GM23248 (cell line): ENCODE data around the gene ZDHHC15. TPM values are rescaled to one million over a fixed set of nuclear protein-coding genes. Genes with fewer than 3 reads are reported as not detected.

ENCODE experiments used
- DNase-seq: peaks from one replicate; pipeline ENCODE4 v3.0.0-alpha.2; 2015
- H2AFZ ChIP-seq: fragments of 200-600 bp; sonication (generic); 2 replicates; pipeline ENCODE4 v1.6.1; 2016; ENCODE audit warnings: antibody characterized with exemption
- H3F3A ChIP-seq: fragments of 200-600 bp; sonication (generic); 2 replicates; pipeline ENCODE4 v1.6.1; 2016; ENCODE audit warnings: mild to moderate bottlenecking, antibody characterized with exemption, mixed run types; ENCODE audit not compliant: insufficient read depth
- H3K27ac ChIP-seq: fragments of 200-600 bp; sonication (generic); 2 replicates; pipeline ENCODE4 v1.5.1; 2016; ENCODE audit warnings: mild to moderate bottlenecking
- H3K27me3 ChIP-seq: fragments of 200-600 bp; sonication (generic); replicated peaks from 2 replicates; pipeline ENCODE4 v1.6.1; 2016; ENCODE audit warnings: mild to moderate bottlenecking; ENCODE audit not compliant: insufficient read depth
- H3K36me3 ChIP-seq: fragments of 200-600 bp; sonication (generic); 2 replicates; pipeline ENCODE4 v1.6.1; 2016; ENCODE audit warnings: low read depth, mild to moderate bottlenecking
- H3K4me1 ChIP-seq: fragments of 200-600 bp; sonication (generic); 2 replicates; pipeline ENCODE4 v1.6.1; 2016; ENCODE audit warnings: mild to moderate bottlenecking; ENCODE audit not compliant: insufficient read depth
- H3K4me2 ChIP-seq: fragments of 200-600 bp; sonication (generic); one replicate; pipeline ENCODE4 v1.6.1; 2016; ENCODE audit warnings: mild to moderate bottlenecking; ENCODE audit not compliant: unreplicated experiment
- H3K4me3 ChIP-seq: fragments of 200-600 bp; sonication (generic); 2 replicates; pipeline ENCODE4 v1.5.1; 2016; ENCODE audit warnings: mild to moderate bottlenecking
- H3K79me2 ChIP-seq: fragments of 200-600 bp; sonication (generic); 2 replicates; pipeline ENCODE4 v1.6.1; 2016; ENCODE audit warnings: mild to moderate bottlenecking; ENCODE audit not compliant: insufficient read depth
- H3K9ac ChIP-seq: fragments of 200-600 bp; sonication (generic); 2 replicates; pipeline ENCODE4 v1.6.1; 2016; ENCODE audit warnings: mild to moderate bottlenecking
- H3K9me2 ChIP-seq: fragments of 200-600 bp; sonication (generic); 2 replicates; pipeline ENCODE4 v1.6.1; 2016; ENCODE audit warnings: mixed run types, mild to moderate bottlenecking, moderate library complexity; ENCODE audit not compliant: insufficient read depth
- H3K9me3 ChIP-seq: fragments of 200-600 bp; sonication (generic); one replicate; pipeline ENCODE4 v1.6.1; 2017; ENCODE audit warnings: low read depth
- H4K20me1 ChIP-seq: fragments of 200-600 bp; sonication (generic); 2 replicates; pipeline ENCODE4 v1.6.0; 2016; ENCODE audit not compliant: insufficient read depth
- EZH2 ChIP-seq: fragments of 200-600 bp; sonication (generic); IDR thresholded peaks from 2 replicates; pipeline ENCODE4 v1.6.1; 2018; ENCODE audit warnings: antibody characterized with exemption, mild to moderate bottlenecking; ENCODE audit not compliant: insufficient read depth, poor library complexity, severe bottlenecking
- EZH2phosphoT487 ChIP-seq: fragments of 200-600 bp; sonication (generic); IDR thresholded peaks from 2 replicates; pipeline ENCODE4 v1.6.1; 2018; ENCODE audit warnings: antibody characterized with exemption, moderate library complexity, mild to moderate bottlenecking, low read depth; ENCODE audit not compliant: insufficient read depth
- WGBS, 2 experiments: methylation state at CpG; one replicate each; pipeline ENCODE4 v1.1.6; 2015 to 2017; ENCODE audit warnings: low lambda C conversion rate in 2 of 2, low coverage in 1 of 2; ENCODE audit errors: missing lambda C conversion rate in 2 of 2; 5-methylcytosine and 5-hydroxymethylcytosine counted together
- in situ Hi-C: fragments of 300-500 bp; cut with MboI; formaldehyde crosslinking; loops from 2 replicates; pipeline ENCODE4 v1.15.0; 2020
- polyA plus RNA-seq: library from polyadenylated mRNA; unstranded; fragments of >200 nt; fragmentation: Nextera tagmentation; extraction: Ambion mirVana; gene quantifications from 2 replicates; pipeline ENCODE4 v1.2.1, GENCODE V29; 2016
- total RNA-seq: library from RNA; depleted of rRNA; stranded (reverse); fragments of >200 nt; shearing (Covaris generic); gene quantifications from 2 replicates; pipeline ENCODE4 v1.2.3, GENCODE V29; 2014

Gene ZDHHC15
- total and polyA plus RNA-seq, 2 experiments from 2014 or later = 0.18 TPM; not detected in 1

GRCh38 chrX:75390470-75390869 is 132.4 kb downstream of the ZDHHC15 start:
- Histone ChIP-seq H3K27me3 (no peaks in the 10 kb centered on the region), H3K9me3 (no peaks in the 10 kb centered on the region), H3K9me2 (no peaks in the 10 kb centered on the region), H3K4me3 (no peak overlapping the region), H4K20me1 (no peaks in the 10 kb centered on the region), H3K4me1 (no peaks in the 10 kb centered on the region), H3F3A (no peaks in the 10 kb centered on the region), H3K4me2 (no peak overlapping the region), H3K79me2 (no peaks in the 10 kb centered on the region), H3K36me3 (no peaks in the 10 kb centered on the region), H3K27ac (no peak overlapping the region), H3K9ac (no peak overlapping the region), H2AFZ (no peak overlapping the region)
- DNase-seq = no peak
- in situ Hi-C loops = no loop called here
- WGBS, 2 experiments = 44 to 85% methylated on average over 1 to 2 of the region's 2 CpGs
- no peak for TF ChIP-seq EZH2phosphoT487
- no peak for TF ChIP-seq EZH2

GRCh38 chrX:75369721-75370120 is 153.1 kb downstream of the ZDHHC15 start:
- Histone ChIP-seq H3K9me3 (no peaks in the 10 kb centered on the region), H3K36me3 (no peaks in the 10 kb centered on the region), H3K4me1 (no peaks in the 10 kb centered on the region), H3K27ac (no peak overlapping the region), H3K9me2 (no peaks in the 10 kb centered on the region), H3K4me2 (no peak overlapping the region), H4K20me1 (no peaks in the 10 kb centered on the region), H3K9ac (no peak overlapping the region), H3K27me3 (no peaks in the 10 kb centered on the region), H3F3A (no peaks in the 10 kb centered on the region), H3K79me2 (no peaks in the 10 kb centered on the region), H2AFZ (no peak overlapping the region), H3K4me3 (no peak overlapping the region)
- TF ChIP-seq EZH2 = no peak
- no peak for TF ChIP-seq EZH2phosphoT487
- no peak for DNase-seq
- 0 to 11% methylated on average over 1 of the region's 1 CpG for WGBS, 2 experiments
- in situ Hi-C loops = no loop called here

GRCh38 chrX:75366861-75367260 is 156.0 kb downstream of the ZDHHC15 start:
- TF ChIP-seq EZH2phosphoT487 (no peak), EZH2 (no peak)
- H3K27me3 ChIP-seq = no peaks in the 10 kb centered on the region
- no peaks in the 10 kb centered on the region for H3K79me2 ChIP-seq
- in situ Hi-C loops = no loop called here
- H3K9me3 ChIP-seq = no peaks in the 10 kb centered on the region
- no peak overlapping the region for H3K9ac ChIP-seq
- H3K4me1 ChIP-seq = no peaks in the 10 kb centered on the region
- WGBS, 2 experiments = 45 to 49% methylated on average over 2 of the region's 2 CpGs
- no peak overlapping the region for H3K4me3 ChIP-seq
- no peak overlapping the region for H2AFZ ChIP-seq
- no peaks in the 10 kb centered on the region for H3K36me3 ChIP-seq
- DNase-seq = no peak
- H3K4me2 ChIP-seq = no peak overlapping the region
- H3K27ac ChIP-seq = no peak overlapping the region
- no peaks in the 10 kb centered on the region for H4K20me1 ChIP-seq
- no peaks in the 10 kb centered on the region for H3K9me2 ChIP-seq
- no peaks in the 10 kb centered on the region for H3F3A ChIP-seq

- Histone ChIP-seq H2AFZ (no peak overlapping the region), H3K4me1 (no peaks in the 10 kb centered on the region), H3F3A (no peaks in the 10 kb centered on the region), H3K27me3 (no peaks in the 10 kb centered on the region), H3K79me2 (no peaks in the 10 kb centered on the region), H3K4me2 (no peak overlapping the region), H3K9me3 (no peaks in the 10 kb centered on the region), H3K9me2 (no peaks in the 10 kb centered on the region), H3K9ac (no peak overlapping the region), H3K4me3 (no peak overlapping the region), H4K20me1 (no peaks in the 10 kb centered on the region), H3K36me3 (no peaks in the 10 kb centered on the region), H3K27ac (no peak overlapping the region)
- TF ChIP-seq EZH2phosphoT487 (no peak), EZH2 (no peak)
- in situ Hi-C loops = no loop called here
- DNase-seq = no peak
- WGBS, 2 experiments = 0 to 6% methylated on average over 1 of the region's 1 CpG
These were observed 157.4 kb downstream of the ZDHHC15 start for GRCh38 chrX:75365243-75365975.
